Erythroblast (primary cell): ENCODE measurements around the gene C1orf87.

Experiments used
- DNase-seq, 2 experiments: peaks; one replicate each; lab custom pipeline; 2025; lab: John Stamatoyannopoulos, UW
- GATA1 ChIP-seq: IDR thresholded peaks from 2 replicates; pipeline ENCODE4 v1.6.1; 2011; ENCODE audit warnings: low read depth, mild to moderate bottlenecking, control low read depth, low read length, moderate library complexity
- POLR2A ChIP-seq: IDR thresholded peaks from 2 replicates; pipeline ENCODE4 v1.6.1; 2011; ENCODE audit warnings: mild to moderate bottlenecking, low read length

Gene C1orf87

GRCh38 chr1:60044881-60045280 is 28.7 kb downstream of the C1orf87 start:
- TF ChIP-seq GATA1, result no peak
- no peak for TF ChIP-seq POLR2A
- no peak for DNase-seq

GRCh38 chr1:60041783-60042182 is 31.8 kb downstream of the C1orf87 start:
- no peak for DNase-seq
- no peak for TF ChIP-seq POLR2A
- no peak for TF ChIP-seq GATA1

DNA sequence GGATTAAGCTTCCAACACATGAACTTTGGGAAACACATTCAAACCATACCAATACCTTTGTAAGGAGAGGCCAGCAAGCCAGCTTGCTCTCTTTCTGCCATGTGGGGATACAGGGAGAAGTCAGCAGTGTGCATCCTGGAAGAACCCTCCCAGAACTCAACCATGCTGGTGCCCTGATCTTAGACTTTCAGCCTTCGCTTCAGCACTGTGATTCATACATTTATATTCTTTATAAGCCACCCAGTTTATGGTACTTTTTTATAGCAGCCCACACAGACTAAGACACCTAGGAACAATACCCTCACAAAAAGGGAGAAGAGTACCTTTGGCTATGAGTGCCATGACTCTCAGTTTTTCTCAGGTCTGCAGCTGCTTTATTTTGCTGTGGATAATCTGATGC is 35.9 kb downstream of the C1orf87 start:
- TF ChIP-seq POLR2A, result no peak
- no peak for TF ChIP-seq GATA1
- no peak for DNase-seq

GRCh38 chr1:60036856-60037460 is 36.6 kb downstream of the C1orf87 start:
- TF ChIP-seq POLR2A (no peak), GATA1 (no peak)
- no peak for DNase-seq

- TF ChIP-seq GATA1 (no peak), POLR2A (no peak)
Measured at GRCh38 chr1:60035921-60036320, 37.6 kb downstream of the C1orf87 start.

GRCh38 chr1:60034999-60035398 is 38.6 kb downstream of the C1orf87 start:
- DNase-seq, result no peak
- TF ChIP-seq POLR2A, result no peak
- no peak for TF ChIP-seq GATA1

More at GRCh38 chr1:60035921-60036320, 37.6 kb downstream of the C1orf87 start:
- no peak for DNase-seq

DNA sequence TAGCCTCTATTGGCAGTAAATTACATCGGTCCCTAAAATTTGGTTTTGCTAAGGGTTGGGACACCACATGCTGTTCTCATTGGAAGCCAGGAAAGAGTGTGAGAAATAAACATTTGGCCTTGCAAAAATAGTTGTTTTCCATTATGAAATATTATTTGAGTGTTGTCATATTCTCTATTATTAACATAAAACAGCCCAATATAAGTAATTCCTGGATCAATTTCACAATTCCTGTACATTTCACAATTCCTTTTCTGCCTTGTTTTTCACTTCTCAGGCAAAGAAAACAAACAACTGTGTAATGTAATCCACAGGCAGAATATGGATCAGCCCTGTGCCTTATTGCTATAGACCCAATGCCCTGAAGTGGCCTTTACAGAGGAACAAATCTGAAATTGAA is 40.5 kb downstream of the C1orf87 start:
- no peak for DNase-seq
- no peak for TF ChIP-seq POLR2A
- TF ChIP-seq GATA1, result no peak

GRCh38 chr1:60031146-60031545 is 42.4 kb downstream of the C1orf87 start:
- no peak for TF ChIP-seq GATA1
- TF ChIP-seq POLR2A, result no peak
- no peak for DNase-seq

DNA sequence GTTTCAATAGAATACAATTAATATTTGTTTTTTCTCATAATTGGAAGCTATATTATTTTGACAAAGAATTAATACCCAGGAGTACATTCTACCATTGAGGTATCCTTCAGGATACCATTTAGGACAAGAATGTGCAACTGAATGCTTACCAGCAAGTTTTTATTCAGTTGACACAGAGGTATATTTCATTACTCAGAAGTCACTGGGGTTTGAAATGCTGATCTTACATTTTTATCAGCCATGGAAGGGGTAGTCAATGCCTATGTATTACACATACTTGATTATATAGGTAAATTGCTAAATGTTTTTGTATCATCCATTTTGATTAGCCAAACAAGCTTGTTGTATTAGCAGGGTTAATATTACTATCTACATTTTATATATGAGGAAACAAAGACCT is 48.0 kb downstream of the C1orf87 start:
- no peak for DNase-seq
- TF ChIP-seq POLR2A (no peak), GATA1 (no peak)

DNA sequence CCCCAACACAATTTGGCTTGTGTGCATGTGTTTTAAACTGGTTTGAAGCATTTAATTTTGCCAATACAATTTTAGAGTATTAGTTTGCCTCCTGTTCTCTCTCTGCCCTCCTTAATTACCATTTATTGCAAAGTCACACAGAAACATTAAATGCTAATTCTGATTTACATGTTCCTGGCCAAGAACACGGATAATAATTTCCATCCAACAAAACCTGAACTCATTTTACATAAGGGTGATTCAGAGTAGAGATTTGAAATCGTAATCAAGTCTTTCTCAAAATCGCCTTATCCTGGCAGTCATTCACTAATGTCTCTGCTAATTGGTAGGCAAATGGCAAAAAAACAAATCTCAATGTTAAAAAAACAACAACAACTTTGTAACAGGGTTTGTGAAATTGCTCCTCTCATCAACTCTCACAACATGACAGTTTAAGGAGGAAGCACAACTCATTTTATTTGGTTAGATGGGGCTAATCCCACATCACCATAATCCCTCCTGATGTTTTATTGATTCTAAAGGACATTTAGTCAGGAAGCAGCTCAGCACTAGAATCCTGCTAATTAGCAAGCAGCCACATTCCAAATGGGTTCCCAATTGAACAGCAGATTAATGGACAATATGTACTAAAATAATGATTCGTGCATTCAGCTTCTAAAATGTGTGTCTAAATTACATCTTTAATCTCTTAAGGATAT is 55.9 kb downstream of the C1orf87 start:
- no peak for TF ChIP-seq POLR2A
- TF ChIP-seq GATA1, result no peak
- DNase-seq, result no peak

DNA sequence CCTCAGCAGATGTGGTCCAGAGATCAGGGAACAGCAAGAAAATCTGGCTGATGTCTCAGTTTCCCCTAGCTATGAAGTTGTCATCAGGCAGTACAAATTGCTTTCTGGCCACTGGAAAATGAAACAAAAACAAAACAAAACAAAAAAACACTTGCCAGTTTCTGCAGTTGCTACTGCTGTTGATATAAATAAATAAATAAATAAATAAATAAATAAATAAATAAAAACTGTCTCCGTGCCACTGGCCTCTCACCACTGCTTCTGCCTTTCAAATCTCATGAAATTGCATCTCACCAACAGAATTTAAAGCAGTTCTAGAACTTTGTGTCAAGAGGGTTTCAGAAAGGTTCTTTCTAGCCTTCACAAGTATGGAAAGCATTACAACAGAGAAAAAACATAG is 62.9 kb downstream of the C1orf87 start:
- TF ChIP-seq POLR2A (no peak), GATA1 (no peak)
- DNase-seq, result no peak

- no peak for TF ChIP-seq POLR2A
- TF ChIP-seq GATA1, result no peak
- no peak for DNase-seq
Measured at GRCh38 chr1:60008500-60008899, 65.1 kb downstream of the C1orf87 start.

- no peak for TF ChIP-seq GATA1
- TF ChIP-seq POLR2A, result no peak
- DNase-seq, result no peak
Measured at GRCh38 chr1:60000625-60001024, 72.9 kb downstream of the C1orf87 start.

DNA sequence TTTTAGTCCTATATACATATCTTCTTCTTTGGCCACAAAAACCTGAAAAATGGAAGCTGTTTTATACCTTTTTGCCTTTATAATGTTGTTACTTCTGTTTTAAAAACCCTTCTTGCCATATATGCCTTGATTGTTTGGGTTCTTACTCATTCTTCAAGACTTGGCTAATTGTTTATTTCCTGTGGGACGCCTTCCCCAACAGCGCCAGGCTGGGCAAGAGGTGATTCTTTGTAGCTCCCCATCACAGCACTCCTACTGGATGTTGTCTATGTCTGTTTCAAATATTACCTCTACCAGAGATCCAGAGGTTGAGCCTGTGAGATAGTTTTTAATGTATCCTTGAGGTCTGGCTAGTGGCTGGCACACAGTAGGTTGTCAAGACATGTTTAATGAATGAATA is 73.8 kb downstream of the C1orf87 start:
- no peak for TF ChIP-seq POLR2A
- no peak for TF ChIP-seq GATA1
- DNase-seq, result no peak

- DNase-seq, result no peak
- no peak for TF ChIP-seq GATA1
- no peak for TF ChIP-seq POLR2A
Measured at GRCh38 chr1:59999006-59999405, 74.6 kb downstream of the C1orf87 start.
